ENCODE results near the gene NINJ2. TPM values are rescaled to one million over a fixed set of nuclear protein-coding genes. Genes with fewer than 3 reads are reported as not detected.
"Not testable (repeated sequence)": the region's sequence is repeated elsewhere in the genome, so short reads cannot be mapped to it uniquely, and the experiment has no call there.

NINJ2 gene
- total RNA-seq, 2 experiments from 2014 or later = 1.4 to 1.9 TPM

GRCh38 chr12:579420-580110 lies 83.7 kb downstream of the NINJ2 start:
- peaks cover 9% of the 10 kb centered on the region for H3K4me1 Mint-ChIP-seq
- H3K9me3 Mint-ChIP-seq = no peaks in the 10 kb centered on the region
- no peaks in the 10 kb centered on the region for H3K36me3 Mint-ChIP-seq
- H3K27ac Mint-ChIP-seq = no peak overlapping the region
- H3K4me3 Mint-ChIP-seq = no peak overlapping the region
- DNase-seq = no peak
- H3K27me3 Mint-ChIP-seq = no peaks in the 10 kb centered on the region

- peaks cover 11% of the 10 kb centered on the region for H3K4me1 Mint-ChIP-seq
- no peak for DNase-seq
- H3K4me3 Mint-ChIP-seq = no peak overlapping the region
- H3K36me3 Mint-ChIP-seq = no peaks in the 10 kb centered on the region
- no peaks in the 10 kb centered on the region for H3K9me3 Mint-ChIP-seq
- H3K27ac Mint-ChIP-seq = no peak overlapping the region
- H3K27me3 Mint-ChIP-seq = no peaks in the 10 kb centered on the region
Measured at GRCh38 chr12:578748-579419, 84.4 kb downstream of the NINJ2 start.

- H3K27ac Mint-ChIP-seq, H3K36me3 Mint-ChIP-seq, H3K9me3 Mint-ChIP-seq, DNase-seq, H3K27me3 Mint-ChIP-seq, H3K4me3 Mint-ChIP-seq: not testable (repeated sequence)
- peaks cover 11% of the 10 kb centered on the region for H3K4me1 Mint-ChIP-seq
Measured at GRCh38 chr12:577994-578747, 85.1 kb downstream of the NINJ2 start.

GRCh38 chr12:576615-577110 lies 86.6 kb downstream of the NINJ2 start:
- Mint-ChIP-seq H3K4me1 (peaks cover 21% of the 10 kb centered on the region), H3K27ac (no peak overlapping the region), H3K36me3 (no peaks in the 10 kb centered on the region), H3K27me3 (no peaks in the 10 kb centered on the region), H3K4me3 (no peak overlapping the region), H3K9me3 (no peaks in the 10 kb centered on the region)
- no peak for DNase-seq

GRCh38 chr12:575948-576614 lies 87.2 kb downstream of the NINJ2 start:
- H3K27me3 Mint-ChIP-seq = no peaks in the 10 kb centered on the region
- H3K27ac Mint-ChIP-seq = peak overlapping the region; percentile 74
- H3K4me1 Mint-ChIP-seq = peaks cover 21% of the 10 kb centered on the region
- H3K9me3 Mint-ChIP-seq = no peaks in the 10 kb centered on the region
- H3K36me3 Mint-ChIP-seq = no peaks in the 10 kb centered on the region
- no peak overlapping the region for H3K4me3 Mint-ChIP-seq
- DNase-seq = peak; percentile 89

- H3K27ac Mint-ChIP-seq = peak overlapping the region; percentile 7
- peaks cover 21% of the 10 kb centered on the region for H3K4me1 Mint-ChIP-seq
- H3K9me3 Mint-ChIP-seq = no peaks in the 10 kb centered on the region
- DNase-seq = no peak
- H3K36me3 Mint-ChIP-seq = no peaks in the 10 kb centered on the region
- H3K4me3 Mint-ChIP-seq = no peak overlapping the region
- H3K27me3 Mint-ChIP-seq = no peaks in the 10 kb centered on the region
Measured at GRCh38 chr12:575129-575502, 88.1 kb downstream of the NINJ2 start.

GRCh38 chr12:574475-575128 lies 88.6 kb downstream of the NINJ2 start:
- H3K4me1 Mint-ChIP-seq = peaks cover 24% of the 10 kb centered on the region
- no peaks in the 10 kb centered on the region for H3K27me3 Mint-ChIP-seq
- H3K27ac Mint-ChIP-seq = peak overlapping the region; percentile 7
- H3K9me3 Mint-ChIP-seq = no peaks in the 10 kb centered on the region
- H3K4me3 Mint-ChIP-seq = no peak overlapping the region
- no peak for DNase-seq
- H3K36me3 Mint-ChIP-seq = no peaks in the 10 kb centered on the region

GRCh38 chr12:573232-573631 lies 90.0 kb downstream of the NINJ2 start:
- Mint-ChIP-seq H3K27ac (no peak overlapping the region), H3K36me3 (no peaks in the 10 kb centered on the region), H3K9me3 (no peaks in the 10 kb centered on the region), H3K27me3 (no peaks in the 10 kb centered on the region), H3K4me3 (no peak overlapping the region), H3K4me1 (peaks cover 32% of the 10 kb centered on the region)
- DNase-seq = no peak

GRCh38 chr12:572532-572899 lies 90.7 kb downstream of the NINJ2 start:
- peaks cover 33% of the 10 kb centered on the region for H3K4me1 Mint-ChIP-seq
- H3K27ac Mint-ChIP-seq = no peak overlapping the region
- no peaks in the 10 kb centered on the region for H3K9me3 Mint-ChIP-seq
- H3K36me3 Mint-ChIP-seq = no peaks in the 10 kb centered on the region
- peak; percentile 24 for DNase-seq
- no peaks in the 10 kb centered on the region for H3K27me3 Mint-ChIP-seq
- no peak overlapping the region for H3K4me3 Mint-ChIP-seq

- H3K36me3 Mint-ChIP-seq = no peaks in the 10 kb centered on the region
- no peak overlapping the region for H3K4me3 Mint-ChIP-seq
- peaks cover 33% of the 10 kb centered on the region for H3K4me1 Mint-ChIP-seq
- H3K27me3 Mint-ChIP-seq = no peaks in the 10 kb centered on the region
- DNase-seq = no peak
- no peaks in the 10 kb centered on the region for H3K9me3 Mint-ChIP-seq
- no peak overlapping the region for H3K27ac Mint-ChIP-seq
Measured at GRCh38 chr12:571795-572531, 91.3 kb downstream of the NINJ2 start.

- Mint-ChIP-seq H3K4me1 (peaks cover 34% of the 10 kb centered on the region), H3K27ac (no peak overlapping the region), H3K9me3 (no peaks in the 10 kb centered on the region), H3K4me3 (no peak overlapping the region), H3K36me3 (no peaks in the 10 kb centered on the region), H3K27me3 (no peaks in the 10 kb centered on the region)
- no peak for DNase-seq
Measured at GRCh38 chr12:570921-571794, 92.1 kb downstream of the NINJ2 start.

GRCh38 chr12:570435-570920 lies 92.8 kb downstream of the NINJ2 start:
- Mint-ChIP-seq H3K27ac (no peak overlapping the region), H3K4me1 (peaks cover 37% of the 10 kb centered on the region), H3K27me3 (no peaks in the 10 kb centered on the region), H3K36me3 (no peaks in the 10 kb centered on the region), H3K9me3 (no peaks in the 10 kb centered on the region), H3K4me3 (no peak overlapping the region)
- DNase-seq = no peak

GRCh38 chr12:569803-570434 lies 93.3 kb downstream of the NINJ2 start:
- peak; percentile 88 for DNase-seq
- no peaks in the 10 kb centered on the region for H3K27me3 Mint-ChIP-seq
- H3K36me3 Mint-ChIP-seq = no peaks in the 10 kb centered on the region
- peaks cover 39% of the 10 kb centered on the region for H3K4me1 Mint-ChIP-seq
- H3K4me3 Mint-ChIP-seq = peak overlapping the region; percentile 81
- no peaks in the 10 kb centered on the region for H3K9me3 Mint-ChIP-seq
- peak overlapping the region; percentile 60 for H3K27ac Mint-ChIP-seq

Measured in activated naive CD8-positive, alpha-beta T cell treated with anti-CD3 and anti-CD28 coated beads for 36 hours (primary cell).